ENCODE results near the gene KIAA1958. TPM values are rescaled to one million over a fixed set of nuclear protein-coding genes. Genes with fewer than 3 reads are reported as not detected.

The KIAA1958 gene
- total and polyA plus RNA-seq, 2 of the 8 experiments (the other 6 are each of a cell fraction or from before 2014, with no cell fraction given), result 11.4 to 43.8 TPM

DNA sequence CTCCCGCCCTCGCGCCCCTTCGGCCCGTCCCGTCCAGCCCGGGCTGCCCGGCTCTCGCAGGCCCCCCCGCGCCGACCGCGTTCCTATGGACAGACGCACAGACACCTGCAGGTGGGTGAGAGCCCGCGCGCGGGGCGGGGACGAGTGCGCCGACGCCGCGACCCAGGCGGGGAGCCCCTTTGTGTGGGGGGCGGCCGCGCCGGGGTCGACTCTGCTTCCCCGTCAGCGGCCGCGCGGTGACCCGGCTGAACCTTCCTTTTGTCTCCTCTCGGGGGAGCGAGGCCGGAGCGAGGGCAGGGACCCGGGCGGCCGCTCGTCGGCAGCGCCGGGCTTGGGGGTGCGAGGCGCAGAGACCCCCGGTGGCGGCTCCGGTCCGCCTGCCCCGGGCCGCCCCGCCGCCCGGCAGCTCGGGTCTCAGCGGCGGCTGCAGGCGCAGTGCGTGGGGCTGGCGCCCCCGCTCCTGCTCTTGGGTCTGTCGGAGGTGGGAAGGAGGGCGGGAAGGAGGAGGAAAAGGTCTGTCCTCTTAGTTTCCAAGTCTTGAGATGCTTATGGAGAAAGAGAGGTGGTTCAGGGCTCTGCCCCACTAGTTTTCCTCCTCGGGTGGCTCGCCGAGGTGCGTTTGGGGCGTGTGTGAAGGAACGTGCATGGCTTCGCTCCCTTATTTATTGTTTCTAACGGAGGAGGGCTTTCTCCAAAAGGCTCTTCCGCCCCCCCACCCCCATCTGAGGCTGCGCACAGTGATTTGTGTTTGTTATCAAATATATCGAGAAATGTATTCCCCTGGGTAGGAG is 576 bp downstream of the KIAA1958 start (continued):
- TF ChIP-seq, protein P1, sequence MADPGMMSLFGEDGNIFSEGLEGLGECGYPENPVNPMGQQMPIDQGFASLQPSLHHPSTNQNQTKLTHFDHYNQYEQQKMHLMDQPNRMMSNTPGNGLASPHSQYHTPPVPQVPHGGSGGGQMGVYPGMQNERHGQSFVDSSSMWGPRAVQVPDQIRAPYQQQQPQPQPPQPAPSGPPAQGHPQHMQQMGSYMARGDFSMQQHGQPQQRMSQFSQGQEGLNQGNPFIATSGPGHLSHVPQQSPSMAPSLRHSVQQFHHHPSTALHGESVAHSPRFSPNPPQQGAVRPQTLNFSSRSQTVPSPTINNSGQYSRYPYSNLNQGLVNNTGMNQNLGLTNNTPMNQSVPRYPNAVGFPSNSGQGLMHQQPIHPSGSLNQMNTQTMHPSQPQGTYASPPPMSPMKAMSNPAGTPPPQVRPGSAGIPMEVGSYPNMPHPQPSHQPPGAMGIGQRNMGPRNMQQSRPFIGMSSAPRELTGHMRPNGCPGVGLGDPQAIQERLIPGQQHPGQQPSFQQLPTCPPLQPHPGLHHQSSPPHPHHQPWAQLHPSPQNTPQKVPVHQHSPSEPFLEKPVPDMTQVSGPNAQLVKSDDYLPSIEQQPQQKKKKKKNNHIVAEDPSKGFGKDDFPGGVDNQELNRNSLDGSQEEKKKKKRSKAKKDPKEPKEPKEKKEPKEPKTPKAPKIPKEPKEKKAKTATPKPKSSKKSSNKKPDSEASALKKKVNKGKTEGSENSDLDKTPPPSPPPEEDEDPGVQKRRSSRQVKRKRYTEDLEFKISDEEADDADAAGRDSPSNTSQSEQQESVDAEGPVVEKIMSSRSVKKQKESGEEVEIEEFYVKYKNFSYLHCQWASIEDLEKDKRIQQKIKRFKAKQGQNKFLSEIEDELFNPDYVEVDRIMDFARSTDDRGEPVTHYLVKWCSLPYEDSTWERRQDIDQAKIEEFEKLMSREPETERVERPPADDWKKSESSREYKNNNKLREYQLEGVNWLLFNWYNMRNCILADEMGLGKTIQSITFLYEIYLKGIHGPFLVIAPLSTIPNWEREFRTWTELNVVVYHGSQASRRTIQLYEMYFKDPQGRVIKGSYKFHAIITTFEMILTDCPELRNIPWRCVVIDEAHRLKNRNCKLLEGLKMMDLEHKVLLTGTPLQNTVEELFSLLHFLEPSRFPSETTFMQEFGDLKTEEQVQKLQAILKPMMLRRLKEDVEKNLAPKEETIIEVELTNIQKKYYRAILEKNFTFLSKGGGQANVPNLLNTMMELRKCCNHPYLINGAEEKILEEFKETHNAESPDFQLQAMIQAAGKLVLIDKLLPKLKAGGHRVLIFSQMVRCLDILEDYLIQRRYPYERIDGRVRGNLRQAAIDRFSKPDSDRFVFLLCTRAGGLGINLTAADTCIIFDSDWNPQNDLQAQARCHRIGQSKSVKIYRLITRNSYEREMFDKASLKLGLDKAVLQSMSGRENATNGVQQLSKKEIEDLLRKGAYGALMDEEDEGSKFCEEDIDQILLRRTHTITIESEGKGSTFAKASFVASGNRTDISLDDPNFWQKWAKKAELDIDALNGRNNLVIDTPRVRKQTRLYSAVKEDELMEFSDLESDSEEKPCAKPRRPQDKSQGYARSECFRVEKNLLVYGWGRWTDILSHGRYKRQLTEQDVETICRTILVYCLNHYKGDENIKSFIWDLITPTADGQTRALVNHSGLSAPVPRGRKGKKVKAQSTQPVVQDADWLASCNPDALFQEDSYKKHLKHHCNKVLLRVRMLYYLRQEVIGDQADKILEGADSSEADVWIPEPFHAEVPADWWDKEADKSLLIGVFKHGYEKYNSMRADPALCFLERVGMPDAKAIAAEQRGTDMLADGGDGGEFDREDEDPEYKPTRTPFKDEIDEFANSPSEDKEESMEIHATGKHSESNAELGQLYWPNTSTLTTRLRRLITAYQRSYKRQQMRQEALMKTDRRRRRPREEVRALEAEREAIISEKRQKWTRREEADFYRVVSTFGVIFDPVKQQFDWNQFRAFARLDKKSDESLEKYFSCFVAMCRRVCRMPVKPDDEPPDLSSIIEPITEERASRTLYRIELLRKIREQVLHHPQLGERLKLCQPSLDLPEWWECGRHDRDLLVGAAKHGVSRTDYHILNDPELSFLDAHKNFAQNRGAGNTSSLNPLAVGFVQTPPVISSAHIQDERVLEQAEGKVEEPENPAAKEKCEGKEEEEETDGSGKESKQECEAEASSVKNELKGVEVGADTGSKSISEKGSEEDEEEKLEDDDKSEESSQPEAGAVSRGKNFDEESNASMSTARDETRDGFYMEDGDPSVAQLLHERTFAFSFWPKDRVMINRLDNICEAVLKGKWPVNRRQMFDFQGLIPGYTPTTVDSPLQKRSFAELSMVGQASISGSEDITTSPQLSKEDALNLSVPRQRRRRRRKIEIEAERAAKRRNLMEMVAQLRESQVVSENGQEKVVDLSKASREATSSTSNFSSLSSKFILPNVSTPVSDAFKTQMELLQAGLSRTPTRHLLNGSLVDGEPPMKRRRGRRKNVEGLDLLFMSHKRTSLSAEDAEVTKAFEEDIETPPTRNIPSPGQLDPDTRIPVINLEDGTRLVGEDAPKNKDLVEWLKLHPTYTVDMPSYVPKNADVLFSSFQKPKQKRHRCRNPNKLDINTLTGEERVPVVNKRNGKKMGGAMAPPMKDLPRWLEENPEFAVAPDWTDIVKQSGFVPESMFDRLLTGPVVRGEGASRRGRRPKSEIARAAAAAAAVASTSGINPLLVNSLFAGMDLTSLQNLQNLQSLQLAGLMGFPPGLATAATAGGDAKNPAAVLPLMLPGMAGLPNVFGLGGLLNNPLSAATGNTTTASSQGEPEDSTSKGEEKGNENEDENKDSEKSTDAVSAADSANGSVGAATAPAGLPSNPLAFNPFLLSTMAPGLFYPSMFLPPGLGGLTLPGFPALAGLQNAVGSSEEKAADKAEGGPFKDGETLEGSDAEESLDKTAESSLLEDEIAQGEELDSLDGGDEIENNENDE (IDR thresholded peaks at IDR 0.05; ENCODE audit: insufficient replicate concordance, low read length), result no peak
- TF ChIP-seq POLR2A (IDR thresholded peaks at IDR 0.05; ENCODE audit: control extremely low read depth in 1 of 2, low read depth in 2 of 2, low read length in 2 of 2) (no peak; a peak in 2 of 3 replicates), SAP30 (IDR thresholded peaks at IDR 0.05; ENCODE audit: insufficient read depth, insufficient replicate concordance, low read length) (no peak), RXRA (IDR thresholded peaks at IDR 0.05; ENCODE audit: insufficient read depth, low read depth, low read length) (no peak), RFX5 (IDR thresholded peaks at IDR 0.05; ENCODE audit: borderline replicate concordance, low read depth, low read length) (no peak), GABPA (IDR thresholded peaks at IDR 0.05; ENCODE audit: borderline replicate concordance, insufficient read depth, low read length) (no peak), CHD1 (IDR thresholded peaks at IDR 0.05; ENCODE audit: low read depth, low read length) (no peak), SUZ12 (IDR thresholded peaks at IDR 0.05; ENCODE audit: low read length) (no peak), POU5F1 (IDR thresholded peaks at IDR 0.05; ENCODE audit: low read depth, low read length) (no peak), RBBP5 (IDR thresholded peaks at IDR 0.05; ENCODE audit: borderline replicate concordance, low read depth, low read length) (peak; percentile 41; the same call in 1 of the 2 replicates)

Data from H1 (cell line).